Activated CD8-positive, alpha-beta memory T cell treated with anti-CD3 and anti-CD28 coated beads, Interleukin-2, amount 10 ng/mL, durations not matched to agents 7 days and 5 days (primary cell): ENCODE results near the gene LSM8. TPM values are rescaled to one million over a fixed set of nuclear protein-coding genes. Genes with fewer than 3 reads are reported as not detected.
"Not testable (repeated sequence)": the region's sequence is repeated elsewhere in the genome, so short reads cannot be mapped to it uniquely, and the experiment has no call there.

Experiments
- ATAC-seq: fragments of 150-1000 bp; cut with Tn5 transposase; one replicate; pipeline ENCODE4 v1.10.0; 2021; ENCODE audit warnings: moderate library complexity
- CTCF ChIA-PET: fragments of 350-600 bp; sonication (Branson Sonifier 250); formaldehyde crosslinking; loops from one replicate; lab custom pipeline; 2021; ENCODE audit warnings: antibody characterized with exemption; lab: Charles Lee
- DNase-seq: peaks from one replicate; pipeline ENCODE4 v3.0.0-alpha.2; 2020
- H3K27ac Mint-ChIP-seq: one replicate; pipeline ENCODE4 v1.8.0; 2021; ENCODE audit warnings: mild to moderate bottlenecking, mixed read lengths
- H3K27me3 Mint-ChIP-seq: one replicate; pipeline ENCODE4 v1.8.0; 2021; ENCODE audit warnings: mixed read lengths
- H3K36me3 Mint-ChIP-seq: one replicate; pipeline ENCODE4 v1.8.0; 2021; ENCODE audit warnings: mild to moderate bottlenecking, mixed read lengths
- H3K4me1 Mint-ChIP-seq: one replicate; pipeline ENCODE4 v1.8.0; 2021; ENCODE audit warnings: mixed read lengths
- H3K4me3 Mint-ChIP-seq: one replicate; pipeline ENCODE4 v1.8.0; 2021; ENCODE audit warnings: mild to moderate bottlenecking, moderate library complexity, mixed read lengths
- H3K9me3 Mint-ChIP-seq: one replicate; pipeline ENCODE4 v1.8.0; 2022; ENCODE audit warnings: low read depth, mixed read lengths
- total RNA-seq, 2 experiments: library from RNA; stranded (reverse); gene quantifications; one replicate each; pipeline ENCODE4 v1.2.3, GENCODE V29; 2021

LSM8 gene
- total RNA-seq: 10 to 100 TPM; 49.7 to 49.8 TPM

DNA sequence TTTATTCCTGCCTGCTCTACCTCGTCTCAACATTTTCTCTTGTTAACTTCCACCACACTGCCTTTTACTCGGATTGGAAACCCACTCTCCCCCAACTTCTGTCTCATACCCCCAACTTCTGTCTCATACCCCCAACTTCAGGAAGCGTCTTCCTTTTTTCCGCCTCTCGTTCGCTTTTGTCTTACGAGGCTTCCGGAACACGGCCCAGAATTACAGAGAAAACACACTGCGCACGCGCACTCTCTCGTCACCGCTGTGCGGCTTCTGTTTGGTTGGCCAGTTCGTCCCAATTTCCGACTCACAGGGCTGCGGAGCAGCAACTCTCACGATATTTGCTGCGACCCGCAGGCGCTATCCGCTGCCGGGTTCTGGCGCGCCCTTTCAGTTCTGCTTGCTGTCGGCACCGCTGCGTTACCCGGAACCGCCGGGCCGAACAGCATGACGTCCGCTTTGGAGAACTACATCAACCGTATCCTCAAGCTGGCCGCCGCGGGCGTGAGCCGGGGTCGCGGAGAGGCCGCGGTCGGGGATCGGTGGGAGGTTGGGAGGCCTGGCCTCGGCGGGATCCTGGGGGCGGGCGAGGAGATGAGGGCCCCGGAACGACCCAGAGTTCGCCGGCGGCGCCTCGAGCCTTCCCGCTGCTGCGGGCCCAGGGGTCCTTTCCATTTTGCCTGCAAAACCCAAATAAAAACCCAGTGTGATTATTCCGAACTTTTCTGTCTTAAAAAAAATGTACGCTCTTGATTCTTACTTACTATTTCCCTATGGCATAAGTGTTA lies at the start of gene LSM8:
Gene LSM8, plus strand, starts transcription at position 379 of the 779 bp plus-strand sequence. Its CDS starts 60 bp downstream, at position 439.
- ATAC-seq (peak; percentile 99), DNase-seq (peak; percentile 98)
- Mint-ChIP-seq H3K4me3 (peak within 1 kb of the TSS; percentile 96), H3K27me3 (no peaks in the 10 kb centered on the region), H3K36me3 (peaks cover 29% of the 10 kb centered on the region), H3K27ac (peak within 1 kb of the TSS; percentile 99), H3K4me1 (peaks cover 39% of the 10 kb centered on the region), H3K9me3 (no peaks in the 10 kb centered on the region)
- CTCF ChIA-PET: interaction anchor here (1.1 to 2.2 kb wide), 2 partner anchors 11 to 13 kb away, joined by 4 to 7 read pairs; no protein-coding TSS in a partner anchor

DNA sequence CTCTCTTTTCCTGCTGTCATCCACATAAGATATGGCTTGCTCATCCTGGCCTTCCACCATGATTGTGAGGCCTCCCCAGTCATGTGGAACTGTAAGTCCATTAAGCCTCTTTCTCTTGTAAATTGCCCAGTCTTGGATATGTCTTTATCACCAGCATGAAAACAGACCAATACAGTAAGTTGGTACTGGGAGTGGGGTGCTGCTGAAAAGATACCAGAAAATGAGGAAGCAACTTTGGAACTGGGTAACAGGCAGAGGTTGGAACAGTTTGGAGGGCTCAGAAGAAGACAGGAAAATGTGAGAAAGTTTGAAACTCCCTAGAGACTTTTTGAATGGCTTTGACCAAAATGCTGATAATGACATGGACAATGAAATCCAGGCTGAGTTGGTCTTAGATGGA lies 49.5 kb upstream of the LSM8 start:
- CTCF ChIA-PET, H3K27ac Mint-ChIP-seq, ATAC-seq, H3K4me3 Mint-ChIP-seq, H3K9me3 Mint-ChIP-seq, H3K4me1 Mint-ChIP-seq, DNase-seq, H3K27me3 Mint-ChIP-seq, H3K36me3 Mint-ChIP-seq: not testable (repeated sequence)

DNA sequence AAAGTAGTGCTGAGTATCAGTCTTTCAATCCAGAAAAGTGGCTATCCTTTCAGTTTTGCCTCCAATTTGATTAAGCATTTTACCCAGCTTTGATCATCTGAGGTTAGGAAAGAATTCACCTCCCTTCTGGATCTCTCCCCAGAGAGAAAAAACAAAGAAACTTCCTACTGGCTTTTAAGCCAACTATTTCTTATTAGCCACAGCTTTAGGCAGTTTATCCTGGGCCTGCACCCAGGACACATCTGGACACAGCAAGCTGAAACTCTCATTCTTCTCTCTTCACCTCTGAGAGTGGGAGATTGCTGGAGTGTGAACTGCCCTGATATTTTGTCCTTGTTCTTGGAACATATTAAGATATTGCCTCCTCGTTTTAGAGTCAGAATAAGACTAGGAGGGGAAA lies 43.5 kb upstream of the LSM8 start:
- no peak for ATAC-seq
- no peak overlapping the region for H3K4me3 Mint-ChIP-seq
- CTCF ChIA-PET: no interaction called here
- peaks cover 4% of the 10 kb centered on the region for H3K27me3 Mint-ChIP-seq
- no peaks in the 10 kb centered on the region for H3K4me1 Mint-ChIP-seq
- H3K9me3 Mint-ChIP-seq: no peaks in the 10 kb centered on the region
- H3K36me3 Mint-ChIP-seq: no peaks in the 10 kb centered on the region
- H3K27ac Mint-ChIP-seq: no peak overlapping the region
- DNase-seq: no peak

DNA sequence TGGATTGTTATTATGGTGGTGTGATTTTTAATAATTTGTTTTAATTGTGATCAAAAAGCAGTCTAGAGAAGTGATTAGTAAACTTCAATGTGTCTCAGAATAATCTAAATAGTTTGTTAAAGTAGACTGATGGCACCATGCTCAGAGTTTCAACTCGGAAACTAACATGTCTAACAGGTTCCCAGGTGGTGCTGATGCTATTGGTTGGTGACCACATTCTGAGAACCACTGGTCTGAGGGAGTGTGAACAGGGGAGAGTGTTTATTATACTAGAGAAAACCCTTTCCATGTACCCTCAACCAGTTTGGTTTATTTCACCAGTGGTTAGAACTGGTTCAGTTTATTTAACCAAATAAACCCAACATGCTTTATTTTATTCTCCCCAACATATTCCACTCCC lies 42.0 kb upstream of the LSM8 start:
- Mint-ChIP-seq H3K27me3 (peaks cover 4% of the 10 kb centered on the region), H3K9me3 (no peaks in the 10 kb centered on the region), H3K36me3 (no peaks in the 10 kb centered on the region), H3K27ac (no peak overlapping the region), H3K4me3 (no peak overlapping the region), H3K4me1 (no peaks in the 10 kb centered on the region)
- DNase-seq (no peak), ATAC-seq (no peak)
- CTCF ChIA-PET: no interaction called here

DNA sequence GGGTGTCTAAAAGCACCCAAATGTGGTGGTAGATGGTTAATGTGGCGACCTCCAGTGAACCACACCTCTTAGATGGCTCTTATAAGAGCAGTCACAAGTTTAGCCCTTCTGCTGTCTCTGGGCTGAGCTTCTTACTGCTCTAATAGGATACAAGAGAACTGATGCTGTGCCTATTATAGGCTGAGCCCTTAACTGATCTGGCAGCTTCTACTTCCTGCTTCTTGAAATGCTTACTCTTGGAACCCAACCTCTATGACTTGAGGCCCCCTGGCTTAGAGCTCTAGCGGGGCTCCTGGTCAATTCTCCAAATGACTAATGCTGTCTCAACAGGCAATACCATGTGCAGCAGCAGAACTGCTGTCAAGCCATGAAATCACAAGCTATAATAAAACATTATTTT lies 35.0 kb upstream of the LSM8 start:
- Mint-ChIP-seq H3K27me3 (peaks cover 21% of the 10 kb centered on the region), H3K4me1 (no peaks in the 10 kb centered on the region), H3K36me3 (no peaks in the 10 kb centered on the region), H3K27ac (no peak overlapping the region), H3K4me3 (no peak overlapping the region), H3K9me3 (no peaks in the 10 kb centered on the region)
- ATAC-seq: no peak
- CTCF ChIA-PET: no interaction called here
- no peak for DNase-seq

DNA sequence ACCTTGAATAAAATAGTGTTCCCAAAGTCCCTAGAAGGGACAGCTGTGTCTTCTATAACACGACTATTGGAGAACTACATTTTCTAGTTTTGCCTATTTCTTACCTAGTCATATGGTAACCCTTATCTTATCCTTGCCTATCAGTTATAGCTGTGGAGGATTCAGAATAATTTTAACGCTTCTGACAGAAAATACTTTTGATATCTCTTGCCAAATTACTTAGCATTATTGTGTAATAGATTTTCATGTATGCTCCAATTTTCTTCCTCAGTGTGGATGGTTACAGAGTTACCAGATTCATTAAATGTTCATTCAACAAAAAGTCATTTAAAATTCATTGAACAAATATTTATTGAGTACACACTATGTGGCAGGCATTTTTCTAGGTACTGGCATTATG lies 34.6 kb upstream of the LSM8 start:
- DNase-seq (no peak), ATAC-seq (no peak)
- CTCF ChIA-PET: no interaction called here
- H3K27me3 Mint-ChIP-seq: peaks cover 23% of the 10 kb centered on the region
- no peaks in the 10 kb centered on the region for H3K4me1 Mint-ChIP-seq
- H3K9me3 Mint-ChIP-seq: no peaks in the 10 kb centered on the region
- no peaks in the 10 kb centered on the region for H3K36me3 Mint-ChIP-seq
- H3K27ac Mint-ChIP-seq: no peak overlapping the region
- no peak overlapping the region for H3K4me3 Mint-ChIP-seq

DNA sequence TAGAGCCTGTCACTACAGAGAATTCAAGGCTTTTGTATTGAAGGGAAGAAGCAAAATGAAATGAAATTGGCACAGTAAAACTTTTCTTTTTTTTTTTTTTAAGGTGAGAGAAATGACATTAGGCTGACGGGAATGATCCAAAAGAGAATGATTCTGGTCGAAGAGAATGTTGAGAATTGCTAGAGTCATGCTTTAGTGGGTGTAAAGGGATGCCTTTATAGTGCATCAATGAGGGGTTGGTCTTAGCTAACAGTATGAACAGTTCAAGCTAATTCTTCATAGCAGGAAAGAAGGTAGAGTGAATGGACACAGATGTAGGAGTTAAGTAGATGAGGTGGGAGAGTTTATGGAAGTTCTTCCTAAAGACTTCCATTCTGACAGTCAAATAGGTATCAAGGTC lies 32.3 kb upstream of the LSM8 start:
- Mint-ChIP-seq H3K36me3 (no peaks in the 10 kb centered on the region), H3K9me3 (no peaks in the 10 kb centered on the region), H3K27me3 (peaks cover 32% of the 10 kb centered on the region), H3K27ac (no peak overlapping the region), H3K4me1 (no peaks in the 10 kb centered on the region), H3K4me3 (no peak overlapping the region)
- CTCF ChIA-PET: interaction anchor here (0.7 to 2.6 kb wide), 2 partner anchors 10 to 25 kb away, joined by 3 to 11 read pairs; no protein-coding TSS in a partner anchor
- ATAC-seq (no peak), DNase-seq (no peak)

DNA sequence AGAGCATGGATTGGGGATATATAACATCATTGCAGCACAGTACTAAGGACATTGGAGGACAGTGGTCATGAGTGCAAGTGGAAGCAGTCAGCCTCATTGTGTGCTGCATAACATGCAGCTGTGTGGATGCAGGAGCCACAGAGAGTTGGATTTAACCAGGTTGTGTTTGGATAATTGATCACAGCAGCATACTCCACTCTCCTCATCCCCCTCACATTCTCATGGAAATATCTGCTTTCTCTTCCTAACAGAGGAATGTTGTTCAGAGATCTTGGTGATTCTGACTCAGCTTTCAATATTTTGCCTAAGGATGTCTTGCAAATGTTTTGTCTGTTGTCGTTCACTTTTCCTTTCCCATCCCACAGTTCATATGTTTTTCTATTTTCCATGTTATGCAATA lies 31.8 kb upstream of the LSM8 start:
- H3K9me3 Mint-ChIP-seq: no peaks in the 10 kb centered on the region
- DNase-seq (no peak), ATAC-seq (no peak)
- peaks cover 32% of the 10 kb centered on the region for H3K27me3 Mint-ChIP-seq
- CTCF ChIA-PET: interaction anchor here (2.6 kb wide), 1 partner anchor 10 kb away, joined by 11 read pairs; no protein-coding TSS in a partner anchor
- no peak overlapping the region for H3K27ac Mint-ChIP-seq
- H3K4me3 Mint-ChIP-seq: no peak overlapping the region
- no peaks in the 10 kb centered on the region for H3K4me1 Mint-ChIP-seq
- H3K36me3 Mint-ChIP-seq: no peaks in the 10 kb centered on the region

DNA sequence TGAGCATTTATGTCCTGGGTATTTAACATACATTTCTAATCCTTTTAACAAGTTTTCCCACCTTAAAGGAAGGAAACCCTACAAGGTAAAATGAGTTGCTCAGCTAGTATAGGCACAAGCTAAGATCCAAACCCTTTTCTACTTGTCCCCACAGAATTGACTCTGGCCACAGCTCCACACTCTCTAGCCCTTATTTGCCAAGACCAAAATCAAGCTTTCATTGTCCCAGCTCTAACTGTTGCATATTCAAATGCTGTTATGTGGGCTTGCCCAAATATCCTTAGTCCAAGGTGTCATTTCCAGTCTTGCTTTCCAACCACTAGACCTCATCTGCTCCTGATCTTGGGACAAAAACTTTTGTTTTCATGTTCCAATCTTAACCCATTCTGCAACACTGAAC lies 31.3 kb upstream of the LSM8 start:
- no peak for ATAC-seq
- Mint-ChIP-seq H3K27me3 (peaks cover 32% of the 10 kb centered on the region), H3K27ac (no peak overlapping the region), H3K4me1 (no peaks in the 10 kb centered on the region), H3K36me3 (no peaks in the 10 kb centered on the region), H3K9me3 (no peaks in the 10 kb centered on the region), H3K4me3 (no peak overlapping the region)
- no peak for DNase-seq
- CTCF ChIA-PET: interaction anchor here (1.4 to 2.6 kb wide), 2 partner anchors 9 to 207 kb away, joined by 3 to 11 read pairs; no protein-coding TSS in a partner anchor

DNA sequence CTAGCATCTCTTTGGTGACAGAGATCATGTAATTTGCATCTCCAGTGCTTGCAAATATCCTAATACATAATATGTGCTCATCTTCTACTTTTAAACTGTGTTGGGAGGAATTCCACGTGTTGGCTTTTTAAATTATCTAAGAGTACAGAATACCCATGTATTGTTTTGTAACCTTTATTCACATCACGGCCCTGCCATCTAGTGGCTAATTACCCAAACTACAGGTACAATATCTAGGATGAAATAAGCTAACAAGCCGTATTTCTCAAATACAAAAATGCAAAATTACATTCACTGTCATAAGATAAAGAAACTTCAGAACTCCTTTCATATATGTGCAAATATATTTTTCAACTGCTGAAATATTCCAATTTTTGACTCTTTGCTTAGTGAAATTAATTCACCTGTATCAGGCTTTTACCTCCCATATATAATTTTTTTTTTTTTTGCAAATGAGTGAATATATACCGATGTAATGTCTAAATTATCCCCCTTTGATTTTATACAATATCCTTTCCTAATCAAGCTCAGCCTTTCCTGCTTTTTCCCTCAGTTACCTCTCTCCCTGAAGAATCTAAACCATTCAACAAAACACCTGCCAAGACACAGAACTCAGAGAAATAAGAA lies 30.3 kb upstream of the LSM8 start:
- Mint-ChIP-seq H3K27me3 (peaks cover 32% of the 10 kb centered on the region), H3K36me3 (peaks cover 3% of the 10 kb centered on the region), H3K4me1 (no peaks in the 10 kb centered on the region), H3K27ac (no peak overlapping the region), H3K9me3 (peaks cover 3% of the 10 kb centered on the region), H3K4me3 (no peak overlapping the region)
- ATAC-seq (no peak), DNase-seq (no peak)
- CTCF ChIA-PET: interaction anchor here (1.0 to 2.6 kb wide), 3 partner anchors 8 to 208 kb away, joined by 3 to 11 read pairs (median 4); no protein-coding TSS in a partner anchor

DNA sequence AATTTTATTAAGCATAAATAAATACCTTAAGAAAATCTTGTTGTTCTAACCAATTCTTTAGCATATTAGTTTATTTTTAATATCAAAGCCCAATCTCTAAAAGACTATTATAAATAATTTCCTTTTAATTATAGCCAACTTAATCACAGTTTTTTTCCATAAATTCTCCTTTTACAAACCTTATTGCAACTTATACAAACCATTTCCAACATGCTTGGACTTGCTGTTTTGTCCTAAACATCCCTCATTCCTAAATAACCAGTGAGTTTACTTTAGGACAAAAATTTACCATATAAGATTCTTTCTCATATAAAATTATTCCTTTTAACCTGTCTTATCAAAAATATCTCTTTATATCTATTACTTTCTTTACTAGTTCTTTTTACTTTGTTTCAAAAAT lies 25.2 kb upstream of the LSM8 start:
- CTCF ChIA-PET: no interaction called here
- no peak for ATAC-seq

DNA sequence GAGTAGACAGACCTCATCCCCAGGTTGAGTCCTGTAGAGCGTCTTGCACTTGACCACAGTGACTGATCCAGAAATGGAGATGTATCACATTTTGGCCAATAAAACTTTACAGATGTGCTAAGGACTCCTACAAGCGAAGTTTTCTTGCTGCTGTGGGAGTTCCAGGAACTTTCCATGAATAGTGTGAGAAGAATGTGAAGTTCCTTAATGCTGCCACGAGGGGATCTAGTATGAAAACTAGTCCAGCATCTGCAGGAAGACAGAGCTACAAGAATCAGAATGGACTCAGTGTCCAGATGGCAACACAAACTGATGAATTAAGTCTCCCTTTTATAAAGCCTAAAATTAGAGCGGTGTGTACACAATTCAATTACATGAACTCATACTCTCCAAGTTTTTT lies 14.8 kb upstream of the LSM8 start:
- DNase-seq: no peak

More for the DNA sequence above, 25.2 kb upstream of the LSM8 start:
- no peak overlapping the region for H3K4me3 Mint-ChIP-seq
- peaks cover 3% of the 10 kb centered on the region for H3K36me3 Mint-ChIP-seq
- peaks cover 5% of the 10 kb centered on the region for H3K9me3 Mint-ChIP-seq
- no peak for DNase-seq
- no peaks in the 10 kb centered on the region for H3K4me1 Mint-ChIP-seq
- H3K27ac Mint-ChIP-seq: no peak overlapping the region
- H3K27me3 Mint-ChIP-seq: peaks cover 29% of the 10 kb centered on the region

DNA sequence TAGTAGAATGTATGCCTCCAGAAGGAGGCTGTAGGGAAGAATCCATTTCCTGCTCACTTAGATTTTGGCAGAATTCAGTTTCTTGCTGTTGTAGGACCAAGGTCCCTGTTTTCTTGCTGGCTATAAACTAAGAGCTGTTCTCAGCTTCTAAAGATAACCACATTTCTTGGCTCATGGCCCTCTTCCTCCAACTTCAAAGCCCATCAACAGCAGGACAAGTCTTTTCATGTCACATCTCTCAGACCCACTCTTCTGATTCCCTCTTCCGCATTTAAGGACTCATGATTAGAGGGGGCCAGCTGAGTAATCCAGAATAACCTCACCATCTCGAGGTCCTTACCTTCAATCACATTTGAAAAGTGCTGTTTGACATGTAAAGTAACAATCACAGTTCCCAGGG lies 8.2 kb upstream of the LSM8 start:
- no peak overlapping the region for H3K4me3 Mint-ChIP-seq

More for the DNA sequence above, 14.8 kb upstream of the LSM8 start:
- Mint-ChIP-seq H3K27me3 (peaks cover 34% of the 10 kb centered on the region), H3K9me3 (no peaks in the 10 kb centered on the region), H3K36me3 (no peaks in the 10 kb centered on the region), H3K27ac (no peak overlapping the region), H3K4me1 (peaks cover 6% of the 10 kb centered on the region), H3K4me3 (no peak overlapping the region)
- CTCF ChIA-PET: no interaction called here
- no peak for ATAC-seq

DNA sequence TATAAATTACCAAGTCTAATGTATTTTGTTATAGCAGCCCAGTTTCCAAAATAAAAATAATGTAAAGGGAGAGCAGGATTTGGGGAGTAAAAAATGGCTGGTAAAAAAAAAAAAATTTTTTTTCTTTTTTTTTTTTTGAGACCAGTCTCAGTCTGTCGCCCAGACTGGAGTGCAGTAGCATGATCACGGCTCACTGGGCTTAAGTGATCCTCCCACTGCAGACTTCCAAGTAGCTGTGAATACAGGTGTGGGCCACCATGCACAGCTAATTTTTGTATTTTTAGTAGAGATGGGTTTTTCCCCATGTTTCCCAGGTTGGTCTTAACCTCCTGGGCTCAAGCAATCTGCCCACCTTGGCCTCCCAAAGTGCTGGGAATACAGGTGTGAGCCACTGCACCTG lies 4.8 kb upstream of the LSM8 start:
- H3K27me3 Mint-ChIP-seq: peaks cover 7% of the 10 kb centered on the region

More for the DNA sequence above, 8.2 kb upstream of the LSM8 start:
- Mint-ChIP-seq H3K4me1 (no peaks in the 10 kb centered on the region), H3K9me3 (no peaks in the 10 kb centered on the region), H3K27me3 (peaks cover 21% of the 10 kb centered on the region), H3K36me3 (no peaks in the 10 kb centered on the region), H3K27ac (no peak overlapping the region)
- ATAC-seq (no peak), DNase-seq (no peak)
- CTCF ChIA-PET: no interaction called here

More for the DNA sequence above, 4.8 kb upstream of the LSM8 start:
- ATAC-seq (no peak), DNase-seq (no peak)
- no peak overlapping the region for H3K27ac Mint-ChIP-seq
- H3K9me3 Mint-ChIP-seq: no peaks in the 10 kb centered on the region
- peaks cover 3% of the 10 kb centered on the region for H3K36me3 Mint-ChIP-seq
- H3K4me3 Mint-ChIP-seq: no peak overlapping the region
- CTCF ChIA-PET: no interaction called here
- H3K4me1 Mint-ChIP-seq: peaks cover 14% of the 10 kb centered on the region
